Prostate gland (tissue), 2 donors: Measurements from ENCODE around the gene NPAS4. TPM values are rescaled to one million over a fixed set of nuclear protein-coding genes. Genes with fewer than 3 reads are reported as not detected.

Source experiments
- DNase-seq: peaks from one replicate; pipeline ENCODE4 v3.0.0-alpha.2; 2019; ENCODE audit warnings: low spot score
- H3K27ac ChIP-seq, 2 donors: fragments of 200-600 bp; sonication (generic); 2 replicates each; pipeline ENCODE4 v1.5.1; 2017 to 2019
- H3K27me3 ChIP-seq: fragments of 200-600 bp; sonication (generic); replicated peaks from 2 replicates; pipeline ENCODE4 v1.5.1; 2019; ENCODE audit not compliant: insufficient read depth
- H3K36me3 ChIP-seq, 2 donors: fragments of 200-600 bp; sonication (generic); 1 replicate in 1 of 2; 2 replicates in 1 of 2; pipeline versions ENCODE4 v1.5.1 to v1.8.1; 2017 to 2019
- H3K4me1 ChIP-seq: fragments of 200-600 bp; sonication (generic); replicated peaks from 2 replicates; pipeline ENCODE4 v1.5.1; 2019
- H3K4me3 ChIP-seq, 2 donors: fragments of 200-600 bp; sonication (generic); 2 replicates each; pipeline ENCODE4 v1.5.1; 2017 to 2019
- H3K9me3 ChIP-seq: fragments of 200-600 bp; sonication (generic); 2 replicates; pipeline ENCODE4 v1.5.1; 2017
- CTCF ChIP-seq, 4 experiments: fragments of 200-600 bp in 2 of 4; fragments of 450-650 bp in 2 of 4; sonication (generic) in 2 of 4; IDR thresholded peaks; 1 replicate in 3 of 4; 2 replicates in 1 of 4; pipeline ENCODE4 v1.5.1; 2016 to 2019; ENCODE audit warnings: antibody characterized with exemption in 4 of 4, mild to moderate bottlenecking in 2 of 4, moderate library complexity in 2 of 4
- POLR2A ChIP-seq: fragments of 450-650 bp; IDR thresholded peaks from one replicate; pipeline ENCODE4 v1.6.1; 2016; ENCODE audit warnings: antibody characterized with exemption, mild to moderate bottlenecking
- POLR2AphosphoS5 ChIP-seq: sonication (generic); formaldehyde crosslinking; IDR thresholded peaks from one replicate; pipeline ENCODE4 v1.6.1; 2017; ENCODE audit warnings: antibody characterized with exemption
- WGBS: methylation state at CpG from one replicate; pipeline ENCODE4 v1.1.5; 2018; 5-methylcytosine and 5-hydroxymethylcytosine counted together
- intact Hi-C: fragments of 100-400 bp; cut with DNase I; formaldehyde crosslinking; loops from one replicate; pipeline ENCODE4 v1.14.2; 2022
- small RNA-seq, 2 donors: library from RNA; depleted of rRNA; stranded (forward); fragments of <200 nt; gene quantifications; one replicate each; pipeline ENCODE3, GENCODE V24; 2016
- total RNA-seq, 2 donors: library from RNA; depleted of rRNA; stranded (reverse); fragments of >200 nt; gene quantifications; one replicate each; pipeline ENCODE4 v1.1.0, GENCODE V29; 2016

The NPAS4 gene
- total RNA-seq, 2 donors from 2014 or later, result 0.74 TPM; not detected in 1

- H3K36me3 ChIP-seq, result no peaks in the 10 kb centered on the region
- WGBS, result 92% methylated on average over 9 of the region's 9 CpGs
These were observed 51.2 kb downstream of the NPAS4 start for GRCh38 chr11:66472054-66472453.

GRCh38 chr11:66473167-66473566 is 52.3 kb downstream of the NPAS4 start:
- no peaks in the 10 kb centered on the region for H3K27me3 ChIP-seq
- no peaks in the 10 kb centered on the region for H3K9me3 ChIP-seq
- intact Hi-C loops, result no loop called here
- H3K36me3 ChIP-seq, result no peaks in the 10 kb centered on the region
- no peaks in the 10 kb centered on the region for H3K4me1 ChIP-seq
- no peak overlapping the region for H3K27ac ChIP-seq
- DNase-seq, result no peak
- H3K4me3 ChIP-seq, result no peak overlapping the region
- 91% methylated on average over 11 of the region's 11 CpGs for WGBS
- TF ChIP-seq POLR2A (no peak), POLR2AphosphoS5 (no peak)

More at GRCh38 chr11:66472054-66472453, 51.2 kb downstream of the NPAS4 start:
- DNase-seq, result no peak
- H3K27ac ChIP-seq, result no peak overlapping the region
- no peak overlapping the region for H3K4me3 ChIP-seq
- peaks cover 3% of the 10 kb centered on the region for H3K4me1 ChIP-seq
- intact Hi-C loops, result no loop called here
- TF ChIP-seq POLR2AphosphoS5 (no peak), POLR2A (no peak), CTCF (IDR thresholded peaks at IDR 0.05) (no peak)
- H3K27me3 ChIP-seq, result no peaks in the 10 kb centered on the region
- no peaks in the 10 kb centered on the region for H3K9me3 ChIP-seq

DNA sequence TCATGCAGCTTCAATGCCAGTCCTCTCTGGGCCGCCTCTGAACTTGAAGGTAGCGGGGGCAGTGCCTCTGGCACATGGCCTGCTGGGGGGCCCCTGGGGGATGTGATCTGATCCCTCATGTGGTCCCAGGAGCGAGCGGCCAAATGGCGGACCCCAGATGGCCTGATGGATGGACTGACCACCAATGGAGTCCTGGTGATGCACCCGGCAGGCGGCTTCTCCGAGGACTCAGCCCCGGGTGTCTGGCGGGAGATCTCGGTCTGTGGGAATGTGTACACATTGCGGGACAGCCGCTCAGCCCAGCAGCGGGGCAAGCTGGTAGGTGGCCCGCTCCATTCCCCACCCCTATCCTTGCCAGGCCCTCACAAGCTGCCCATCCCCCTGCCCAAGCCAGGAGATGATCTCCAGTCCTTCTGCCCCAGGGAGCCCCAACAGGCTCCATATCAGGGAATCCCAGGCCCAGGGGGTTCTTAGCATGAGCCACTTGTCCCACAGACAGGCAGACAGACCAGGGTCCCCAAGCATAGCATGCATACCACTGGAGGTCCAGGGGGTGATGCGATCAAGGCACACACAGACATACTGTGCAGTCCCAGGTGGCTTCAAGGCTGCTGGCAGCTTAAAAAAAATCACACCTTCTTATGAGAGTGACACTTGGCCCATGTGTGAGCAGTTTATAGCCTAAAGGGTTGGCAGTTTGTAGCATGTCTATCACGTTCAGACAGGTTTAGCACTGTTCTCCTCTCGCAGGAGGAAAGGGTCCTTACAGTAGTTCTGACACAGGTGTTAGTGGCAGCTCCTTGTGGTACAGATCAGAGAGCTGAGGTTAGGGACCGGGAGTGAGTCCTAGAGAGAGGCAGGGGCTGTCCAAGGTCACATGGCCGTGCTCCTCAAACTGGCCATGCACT is 53.0 kb downstream of the NPAS4 start:
- TF ChIP-seq POLR2AphosphoS5 (no peak), POLR2A (no peak), CTCF (IDR thresholded peaks at IDR 0.05) (no peak)
- Histone ChIP-seq H3K4me3 (no peak overlapping the region), H3K27me3 (no peaks in the 10 kb centered on the region), H3K9me3 (no peaks in the 10 kb centered on the region), H3K36me3 (no peaks in the 10 kb centered on the region), H3K27ac (no peak overlapping the region), H3K4me1 (no peaks in the 10 kb centered on the region)
- intact Hi-C loops, result no loop called here
- WGBS, result 83% methylated on average over 20 of the region's 20 CpGs
- no peak for DNase-seq

- intact Hi-C loops, result loop anchor here (5.0 kb wide), 1 partner anchor 202 kb away; the partner anchor contains the start of gene RBM4B
- 92% methylated on average over 26 of the region's 44 CpGs for WGBS
- no peaks in the 10 kb centered on the region for H3K36me3 ChIP-seq
These were observed 54.7 kb downstream of the NPAS4 start for GRCh38 chr11:66475349-66476172.

More at GRCh38 chr11:66475349-66476172, 54.7 kb downstream of the NPAS4 start:
- no peak overlapping the region for H3K27ac ChIP-seq
- H3K9me3 ChIP-seq, result no peaks in the 10 kb centered on the region
- H3K4me1 ChIP-seq, result no peaks in the 10 kb centered on the region
- H3K27me3 ChIP-seq, result no peaks in the 10 kb centered on the region
- no peak overlapping the region for H3K4me3 ChIP-seq
- no peak for DNase-seq
- TF ChIP-seq CTCF (IDR thresholded peaks at IDR 0.05) (no peak), POLR2AphosphoS5 (no peak), POLR2A (no peak)

Small RNAs within 50 kb of the gene (small RNA-seq; reads per million reads assigned to genes)
- gene RF00017 (0 reads per million in 2 donors), gene RF00416 (0 reads per million in 2 donors), gene RNU1-84P (0 reads per million in 2 donors)

Other genes starting within 250 kb of the NPAS4 start
- 10 to 100 TPM; 22.5 to 49.8 TPM for gene KLC2, start 163.3 kb upstream of the NPAS4 start, total RNA-seq
- 100 to 1,000 TPM; 140 to 166 TPM for gene RAB1B, start 152.4 kb upstream of the NPAS4 start, total RNA-seq
- 1 to 10 TPM in 1 of 2 donors, not detected in 1; 3.6 TPM for gene CNIH2, start 142.9 kb upstream of the NPAS4 start, total RNA-seq
- gene YIF1A, start 131.9 kb upstream of the NPAS4 start, total RNA-seq, result 100 to 1,000 TPM in 1 of 2 donors, 10 to 100 TPM in 1; 92.6 to 112 TPM
- under 1 TPM; 0.17 to 0.50 TPM for gene TMEM151A, start 129.1 kb upstream of the NPAS4 start, total RNA-seq
- gene CD248, start 104.0 kb upstream of the NPAS4 start, total RNA-seq, result 1 to 10 TPM; 1.9 to 7.3 TPM
- 10 to 100 TPM; 12.8 to 16.9 TPM for gene RIN1, start 84.6 kb upstream of the NPAS4 start, total RNA-seq
- 10 to 100 TPM; 55.7 to 71.3 TPM for gene BRMS1, start 75.9 kb upstream of the NPAS4 start, total RNA-seq
- gene B4GAT1, start 73.4 kb upstream of the NPAS4 start, total RNA-seq, result 10 to 100 TPM; 47.0 to 64.9 TPM
- 10 to 100 TPM; 10.1 to 12.5 TPM for gene SLC29A2, start 49.3 kb upstream of the NPAS4 start, total RNA-seq
- gene MRPL11, start 17.8 kb downstream of the NPAS4 start, total RNA-seq, result 10 to 100 TPM; 44.2 to 51.2 TPM
- gene PELI3, start 45.9 kb downstream of the NPAS4 start, total RNA-seq, result 10 to 100 TPM; 23.9 to 27.0 TPM
- 10 to 100 TPM; 37.0 to 53.6 TPM for gene DPP3, start 59.4 kb downstream of the NPAS4 start, total RNA-seq
- 100 to 1,000 TPM; 106 to 148 TPM for gene BBS1, start 89.6 kb downstream of the NPAS4 start, total RNA-seq
- 10 to 100 TPM; 24.9 to 37.8 TPM for gene ZDHHC24, start 125.0 kb downstream of the NPAS4 start, total RNA-seq
- not detected for gene ACTN3, start 125.9 kb downstream of the NPAS4 start, total RNA-seq
- 100 to 1,000 TPM; 119 to 130 TPM for gene CTSF, start 147.6 kb downstream of the NPAS4 start, total RNA-seq
- gene CCDC87, start 172.0 kb downstream of the NPAS4 start, total RNA-seq, result 1 to 10 TPM in 1 of 2 donors, under 1 TPM in 1; 0.82 to 3.8 TPM
- 10 to 100 TPM; 31.0 to 63.8 TPM for gene CCS, start 172.2 kb downstream of the NPAS4 start, total RNA-seq
- 10 to 100 TPM; 45.9 to 98.8 TPM for gene RBM14, start 195.6 kb downstream of the NPAS4 start, total RNA-seq
- gene RBM4, start 217.7 kb downstream of the NPAS4 start, total RNA-seq, result 100 to 1,000 TPM; 105 to 137 TPM